ENCODE results near the gene LYRM7. TPM values are rescaled to one million over a fixed set of nuclear protein-coding genes. Genes with fewer than 3 reads are reported as not detected.
A peak's percentile ranks its signal among the peaks of the same experiment; 100 is the strongest.

LYRM7 gene
- total and polyA plus RNA-seq, 4 donors, result 12.6 to 30.5 (median 18.5) TPM

DNA sequence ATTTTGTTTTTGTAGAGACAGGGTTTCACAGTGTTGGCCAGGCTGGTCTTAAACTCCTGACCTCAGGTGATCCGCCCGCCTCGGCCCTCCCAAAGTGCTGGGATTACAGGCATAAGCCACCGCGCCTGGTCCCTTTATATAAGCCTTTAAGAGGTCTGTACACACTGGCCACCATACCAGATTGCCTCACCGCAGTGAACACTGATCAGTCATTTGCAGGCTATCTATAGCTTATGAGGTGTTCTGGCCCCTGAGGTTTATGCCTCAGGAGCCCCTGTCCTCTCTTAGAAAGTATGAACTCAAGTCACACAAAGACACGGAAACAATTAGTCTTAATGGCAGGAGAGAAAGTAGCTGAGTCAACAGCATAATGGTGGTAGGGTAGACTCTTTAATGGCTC lies 20.3 kb upstream of the LYRM7 start:
- 93% methylated on average over 4 of the region's 7 CpGs for WGBS (ENCODE audit: insufficient coverage)
- Histone ChIP-seq H3K4me1 (ENCODE audit: control insufficient read depth, insufficient read depth, low read length) (no peaks in the 10 kb centered on the region), H3K27ac (ENCODE audit: low read depth, low read length) (no peak overlapping the region), H3K27me3 (ENCODE audit: control insufficient read depth, insufficient read depth, low read length) (no peaks in the 10 kb centered on the region), H3K9me3 (ENCODE audit: control insufficient read depth, insufficient read depth, low read length) (no peaks in the 10 kb centered on the region), H3K4me3 (ENCODE audit: low read depth, low read length) (no peak overlapping the region), H3K36me3 (ENCODE audit: control insufficient read depth, insufficient read depth, low read length) (no peaks in the 10 kb centered on the region)
- DNase-seq (ENCODE audit: low read depth in 4 of 6, low spot score in 6 of 6), result no peak

DNA sequence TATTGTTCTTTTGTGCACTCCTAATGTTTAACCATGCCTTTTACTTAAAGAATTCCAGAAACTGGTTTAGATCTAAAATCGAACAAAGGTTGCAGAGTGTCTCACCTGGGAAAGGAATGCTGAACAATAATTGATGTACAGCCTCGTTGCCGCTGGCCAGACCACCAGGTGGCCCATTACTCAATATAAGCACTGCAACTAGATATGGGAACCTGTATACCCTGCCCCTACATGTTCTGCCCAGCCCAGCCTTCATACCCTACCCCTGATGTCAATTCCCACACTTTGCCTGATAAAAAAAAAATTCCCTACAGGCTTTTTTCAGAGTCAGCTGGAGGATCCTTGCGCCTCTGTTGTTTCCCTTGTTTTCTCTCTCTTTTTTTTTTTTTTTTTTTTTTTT lies 19.5 kb upstream of the LYRM7 start:
- WGBS (ENCODE audit: insufficient coverage), result 100% methylated on average over 3 of the region's 4 CpGs
- Histone ChIP-seq H3K4me1 (ENCODE audit: control insufficient read depth, insufficient read depth, low read length) (no peaks in the 10 kb centered on the region), H3K9me3 (ENCODE audit: control insufficient read depth, insufficient read depth, low read length) (no peaks in the 10 kb centered on the region), H3K27ac (ENCODE audit: low read depth, low read length) (no peak overlapping the region), H3K36me3 (ENCODE audit: control insufficient read depth, insufficient read depth, low read length) (no peaks in the 10 kb centered on the region), H3K4me3 (ENCODE audit: low read depth, low read length) (no peak overlapping the region), H3K27me3 (ENCODE audit: control insufficient read depth, insufficient read depth, low read length) (no peaks in the 10 kb centered on the region)
- no peak for DNase-seq (ENCODE audit: low read depth in 4 of 6, low spot score in 6 of 6)

DNA sequence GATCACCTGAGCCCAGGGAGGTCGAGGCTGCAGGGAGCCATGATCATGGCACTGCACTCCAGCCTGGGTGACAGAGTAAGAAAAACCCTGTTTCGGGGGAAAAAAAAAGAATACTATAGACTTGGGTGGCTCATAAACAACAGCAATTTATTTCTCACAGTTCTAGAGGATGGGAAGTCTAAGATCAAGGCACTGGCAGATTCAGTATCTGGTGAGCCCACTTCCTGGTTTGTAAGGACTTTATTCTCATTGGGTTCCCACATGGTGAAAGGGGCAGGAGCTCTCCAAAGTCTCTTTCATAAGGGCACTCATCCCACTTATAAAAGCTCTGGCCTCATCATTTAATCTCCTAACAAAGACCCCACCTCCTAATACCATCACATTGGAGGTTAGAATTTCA lies 14.4 kb upstream of the LYRM7 start:
- H3K36me3 ChIP-seq (ENCODE audit: control insufficient read depth, insufficient read depth, low read length), result peaks cover 19% of the 10 kb centered on the region
- no peak overlapping the region for H3K27ac ChIP-seq (ENCODE audit: low read depth, low read length)
- H3K4me1 ChIP-seq (ENCODE audit: control insufficient read depth, insufficient read depth, low read length), result no peaks in the 10 kb centered on the region
- no peak overlapping the region for H3K4me3 ChIP-seq (ENCODE audit: low read depth, low read length)
- no peaks in the 10 kb centered on the region for H3K9me3 ChIP-seq (ENCODE audit: control insufficient read depth, insufficient read depth, low read length)
- no CpG with 5 or more reads among the region's 2 CpGs for WGBS (ENCODE audit: insufficient coverage)
- no peak for DNase-seq (ENCODE audit: low read depth in 4 of 6, low spot score in 6 of 6)
- no peaks in the 10 kb centered on the region for H3K27me3 ChIP-seq (ENCODE audit: control insufficient read depth, insufficient read depth, low read length)

DNA sequence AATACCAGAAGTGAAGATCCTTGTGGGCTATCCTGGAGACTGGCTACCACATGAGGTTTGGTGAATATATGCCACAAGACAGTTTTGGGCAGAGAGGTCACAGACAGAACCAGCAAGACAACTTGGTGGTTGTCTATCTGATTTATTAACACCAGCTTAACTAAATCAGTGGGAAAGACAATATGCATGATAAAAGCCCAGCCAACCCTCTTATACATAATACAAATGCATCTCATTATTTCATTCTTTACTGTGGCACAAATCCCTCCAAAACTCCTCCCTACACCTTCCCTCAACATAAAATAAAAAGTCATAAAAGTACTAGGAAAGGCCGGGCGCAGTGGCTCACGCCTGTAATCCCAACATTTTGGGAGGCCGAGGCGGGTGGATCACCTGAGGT lies 13.8 kb upstream of the LYRM7 start:
- H3K27me3 ChIP-seq (ENCODE audit: control insufficient read depth, insufficient read depth, low read length), result no peaks in the 10 kb centered on the region
- no peak overlapping the region for H3K27ac ChIP-seq (ENCODE audit: low read depth, low read length)
- H3K4me3 ChIP-seq (ENCODE audit: low read depth, low read length), result no peak overlapping the region
- peaks cover 25% of the 10 kb centered on the region for H3K36me3 ChIP-seq (ENCODE audit: control insufficient read depth, insufficient read depth, low read length)
- H3K4me1 ChIP-seq (ENCODE audit: control insufficient read depth, insufficient read depth, low read length), result no peaks in the 10 kb centered on the region
- no peaks in the 10 kb centered on the region for H3K9me3 ChIP-seq (ENCODE audit: control insufficient read depth, insufficient read depth, low read length)
- no peak for DNase-seq (ENCODE audit: low read depth in 4 of 6, low spot score in 6 of 6)
- 83% methylated on average over 5 of the region's 5 CpGs for WGBS (ENCODE audit: insufficient coverage)

DNA sequence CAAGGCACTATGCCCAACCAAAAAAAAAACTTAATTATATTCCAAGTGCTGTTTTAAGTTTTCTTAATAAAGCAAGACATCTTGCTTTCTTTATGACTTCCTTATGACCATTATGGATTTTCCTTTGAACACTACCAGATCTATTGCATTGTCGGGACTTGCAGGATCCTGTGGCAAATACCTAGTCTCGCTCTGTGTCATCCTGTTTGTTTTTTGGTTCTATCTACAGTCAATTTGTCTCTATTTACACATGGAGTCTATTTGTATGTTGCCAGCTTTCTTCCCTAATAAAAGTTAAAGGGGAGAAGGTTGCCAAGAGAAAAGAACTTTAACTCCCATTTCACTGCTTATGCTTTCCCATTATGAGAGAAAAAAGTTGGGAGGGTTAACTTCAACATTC lies 10.6 kb upstream of the LYRM7 start:
- Histone ChIP-seq H3K4me3 (ENCODE audit: low read depth, low read length) (no peak overlapping the region), H3K4me1 (ENCODE audit: control insufficient read depth, insufficient read depth, low read length) (no peaks in the 10 kb centered on the region), H3K27me3 (ENCODE audit: control insufficient read depth, insufficient read depth, low read length) (no peaks in the 10 kb centered on the region), H3K36me3 (ENCODE audit: control insufficient read depth, insufficient read depth, low read length) (peaks cover 28% of the 10 kb centered on the region), H3K27ac (ENCODE audit: low read depth, low read length) (no peak overlapping the region), H3K9me3 (ENCODE audit: control insufficient read depth, insufficient read depth, low read length) (no peaks in the 10 kb centered on the region)
- WGBS (ENCODE audit: insufficient coverage), result no CpG with 5 or more reads among the region's 2 CpGs
- DNase-seq (ENCODE audit: low read depth in 4 of 6, low spot score in 6 of 6), result no peak

DNA sequence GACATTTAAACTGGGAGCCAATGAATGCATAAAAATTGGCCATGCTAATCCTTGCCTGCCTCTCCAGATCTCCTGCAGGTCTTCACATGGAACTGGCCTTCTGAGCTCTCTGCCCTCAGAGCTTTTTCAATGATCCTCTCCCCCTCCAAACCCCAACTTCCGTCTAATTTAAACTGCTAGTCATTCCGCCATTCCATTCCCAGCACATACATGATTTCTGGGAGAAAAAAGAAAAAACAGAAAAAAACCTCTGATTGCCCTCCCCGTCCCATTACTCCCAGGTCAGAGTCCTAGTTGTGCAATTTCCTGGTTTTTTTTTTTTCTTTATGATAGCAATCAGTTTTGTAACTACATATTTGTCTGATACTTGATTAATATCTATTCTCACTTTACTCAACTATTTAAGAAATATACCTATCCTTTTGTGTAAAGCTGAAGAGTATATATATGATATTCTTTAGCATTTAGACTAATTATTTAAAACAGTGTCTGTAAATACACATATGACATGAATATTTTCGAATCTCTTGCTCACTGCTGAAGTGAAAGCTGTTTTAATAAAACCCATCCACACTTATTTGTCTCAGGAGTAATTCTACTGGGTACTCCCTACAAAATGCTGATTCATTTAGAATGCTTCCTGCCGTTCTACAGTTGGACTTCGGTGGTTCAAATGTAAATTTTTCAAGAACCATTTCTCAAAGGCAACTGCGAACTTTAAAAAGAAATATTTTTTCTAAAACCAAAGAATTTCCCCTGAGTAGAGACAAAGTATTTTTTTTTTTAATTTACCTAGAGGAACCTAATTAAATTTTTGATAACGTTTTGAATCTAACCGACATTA lies 7.2 kb upstream of the LYRM7 start:
- Histone ChIP-seq H3K9me3 (ENCODE audit: control insufficient read depth, insufficient read depth, low read length) (no peaks in the 10 kb centered on the region), H3K27ac (ENCODE audit: low read depth, low read length) (peak overlapping the region; percentile 73), H3K27me3 (ENCODE audit: control insufficient read depth, insufficient read depth, low read length) (no peaks in the 10 kb centered on the region), H3K4me3 (ENCODE audit: low read depth, low read length) (peak overlapping the region; percentile 95), H3K4me1 (ENCODE audit: control insufficient read depth, insufficient read depth, low read length) (no peaks in the 10 kb centered on the region), H3K36me3 (ENCODE audit: control insufficient read depth, insufficient read depth, low read length) (peaks cover 16% of the 10 kb centered on the region)
- DNase-seq (ENCODE audit: low read depth in 4 of 6, low spot score in 6 of 6), result peak in 1 of 6 donors; percentile 11
- WGBS (ENCODE audit: insufficient coverage), result 38% methylated on average over 2 of the region's 9 CpGs

DNA sequence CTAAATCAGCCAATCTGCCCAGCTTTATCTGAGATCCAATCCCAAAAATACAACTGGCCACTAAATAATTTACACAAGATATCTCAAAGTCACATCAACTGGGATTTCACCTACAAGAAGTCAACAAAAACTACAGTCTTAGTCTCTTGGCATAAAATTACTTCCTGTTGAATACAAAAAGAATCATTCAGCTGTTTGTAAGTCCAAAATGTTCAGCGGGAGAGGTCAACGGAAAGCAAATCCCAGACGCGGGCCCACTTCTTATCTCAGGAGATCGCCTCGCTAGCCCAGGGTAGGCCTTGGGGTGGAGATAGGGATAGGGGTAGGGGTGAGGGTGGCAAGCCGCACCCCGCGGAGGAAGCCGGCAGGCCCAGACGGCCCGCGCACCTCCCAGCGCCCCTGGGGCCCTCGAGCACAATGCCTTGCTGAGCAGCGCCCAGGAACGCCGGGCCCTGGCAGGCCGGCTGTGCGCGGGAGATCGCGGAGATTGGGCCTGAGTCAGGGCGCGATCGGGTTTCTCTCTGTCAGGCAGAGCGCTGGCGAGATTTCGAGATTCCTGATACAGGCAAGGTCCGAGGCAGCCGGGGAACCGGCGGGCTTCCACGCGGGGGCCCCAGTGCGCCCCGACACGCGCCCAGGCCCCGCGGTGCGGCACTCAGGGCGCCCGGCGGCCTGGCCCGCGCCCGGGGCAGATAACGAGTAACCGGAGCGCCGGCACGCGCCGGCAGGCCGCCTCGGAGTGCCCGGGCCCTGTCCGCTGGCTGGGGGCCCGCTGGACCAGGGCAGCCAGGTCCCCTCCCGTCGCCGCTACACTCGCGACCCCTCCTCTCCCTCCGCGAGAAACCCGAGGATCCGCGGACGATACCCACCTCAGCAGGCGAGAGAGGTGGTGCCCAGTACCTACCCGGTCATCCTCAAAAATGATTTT lies 6.3 kb upstream of the LYRM7 start:
- peak overlapping the region; percentile 96 for H3K27ac ChIP-seq (ENCODE audit: low read depth, low read length)
- DNase-seq (ENCODE audit: low read depth in 4 of 6, low spot score in 6 of 6), result peak in 4 of 6 donors; percentile 33 to 83 (median 58)
- peaks cover 16% of the 10 kb centered on the region for H3K36me3 ChIP-seq (ENCODE audit: control insufficient read depth, insufficient read depth, low read length)
- H3K27me3 ChIP-seq (ENCODE audit: control insufficient read depth, insufficient read depth, low read length), result no peaks in the 10 kb centered on the region
- no peaks in the 10 kb centered on the region for H3K4me1 ChIP-seq (ENCODE audit: control insufficient read depth, insufficient read depth, low read length)
- H3K9me3 ChIP-seq (ENCODE audit: control insufficient read depth, insufficient read depth, low read length), result no peaks in the 10 kb centered on the region
- peak overlapping the region; percentile 95 for H3K4me3 ChIP-seq (ENCODE audit: low read depth, low read length)
- WGBS (ENCODE audit: insufficient coverage), result 0% methylated on average over 73 of the region's 73 CpGs

DNA sequence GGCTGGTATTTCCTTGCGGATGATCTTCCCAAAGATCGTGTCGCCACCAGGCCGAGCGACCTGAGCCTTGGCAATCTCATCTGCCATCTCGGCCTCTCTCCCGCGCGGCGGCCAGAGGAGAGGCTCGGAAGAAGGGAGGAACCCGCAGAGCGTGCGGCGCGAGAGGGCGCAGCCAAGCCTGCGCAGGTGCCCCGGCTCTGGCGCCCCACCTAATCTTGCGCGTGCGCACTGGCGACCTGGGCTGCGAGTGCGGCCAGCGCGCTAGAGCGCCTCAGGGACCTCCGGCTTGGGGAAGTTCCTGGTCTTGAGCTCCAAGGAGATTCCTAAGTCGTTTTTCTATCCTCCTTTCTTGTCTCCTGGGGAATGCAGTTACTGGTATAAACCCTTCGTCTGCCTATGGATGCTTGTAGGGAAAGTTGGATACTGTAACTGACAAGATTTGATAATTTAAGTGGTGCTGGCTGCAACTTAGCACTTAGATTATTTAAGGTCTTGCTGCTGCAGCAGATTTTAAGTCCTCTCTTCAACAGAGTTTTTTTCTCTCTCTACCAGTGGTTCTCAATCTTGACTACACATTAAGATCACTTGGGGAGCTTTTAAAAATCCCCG lies 5.5 kb upstream of the LYRM7 start, which contains the start of gene HINT1:
TSS of gene HINT1 (minus strand) at position 138 of the 609 bp plus-strand sequence. CDS start at position 87, 51 bp downstream.
- H3K4me1 ChIP-seq (ENCODE audit: control insufficient read depth, insufficient read depth, low read length), result no peaks in the 10 kb centered on the region
- peaks cover 12% of the 10 kb centered on the region for H3K36me3 ChIP-seq (ENCODE audit: control insufficient read depth, insufficient read depth, low read length)
- peak; percentile 75 to 97 (median 87) for DNase-seq (ENCODE audit: low read depth in 4 of 6, low spot score in 6 of 6)
- 0% methylated on average over 31 of the region's 33 CpGs for WGBS (ENCODE audit: insufficient coverage)
- no peaks in the 10 kb centered on the region for H3K9me3 ChIP-seq (ENCODE audit: control insufficient read depth, insufficient read depth, low read length)
- H3K27me3 ChIP-seq (ENCODE audit: control insufficient read depth, insufficient read depth, low read length), result no peaks in the 10 kb centered on the region
- peak within 1 kb of the TSS; percentile 96 for H3K27ac ChIP-seq (ENCODE audit: low read depth, low read length)
- H3K4me3 ChIP-seq (ENCODE audit: low read depth, low read length), result peak within 1 kb of the TSS; percentile 95

DNA sequence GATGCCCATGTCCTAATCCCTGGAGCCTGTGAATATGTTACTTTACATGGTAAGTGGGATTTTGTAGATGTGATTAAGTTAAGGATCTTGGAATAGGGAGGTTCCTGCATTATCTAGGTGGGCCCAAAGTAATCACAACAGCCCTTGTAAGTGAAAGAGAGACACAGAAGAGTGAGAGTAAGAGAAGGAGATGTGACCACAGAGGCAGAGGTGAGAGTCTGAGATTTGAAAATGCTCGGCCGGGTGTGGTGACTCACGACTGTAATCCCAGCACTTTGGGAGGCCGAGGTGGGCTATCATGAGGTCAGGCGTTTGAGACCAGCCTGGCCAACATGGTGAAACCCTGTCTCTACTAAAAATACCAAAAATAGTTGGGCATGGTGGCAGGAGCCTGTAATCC lies 3.1 kb upstream of the LYRM7 start:
- DNase-seq (ENCODE audit: low read depth in 4 of 6, low spot score in 6 of 6), result no peak
- Histone ChIP-seq H3K27me3 (ENCODE audit: control insufficient read depth, insufficient read depth, low read length) (no peaks in the 10 kb centered on the region), H3K4me3 (ENCODE audit: low read depth, low read length) (no peak overlapping the region), H3K36me3 (ENCODE audit: control insufficient read depth, insufficient read depth, low read length) (no peaks in the 10 kb centered on the region), H3K27ac (ENCODE audit: low read depth, low read length) (no peak overlapping the region), H3K9me3 (ENCODE audit: control insufficient read depth, insufficient read depth, low read length) (no peaks in the 10 kb centered on the region), H3K4me1 (ENCODE audit: control insufficient read depth, insufficient read depth, low read length) (peaks cover 8% of the 10 kb centered on the region)
- WGBS (ENCODE audit: insufficient coverage), result 93% methylated on average over 3 of the region's 5 CpGs

All from spinal cord (tissue), 10 donors.